Heart left ventricle (tissue), 13 donors: Measurements from ENCODE around the gene NR5A2.

ENCODE experiments used
- CTCF ChIP-seq, 12 donors: fragments of 200-600 bp; sonication (generic) in 4 of 12; IDR thresholded peaks; one replicate each; pipeline versions ENCODE4 v1.5.0 to v1.8.0; 2018 to 2022; ENCODE audit warnings: antibody characterized with exemption in 12 of 12, mild to moderate bottlenecking in 5 of 12
- POLR2A ChIP-seq, 2 donors: fragments of 450-650 bp; IDR thresholded peaks; one replicate each; pipeline ENCODE4 v1.6.1; 2017; ENCODE audit warnings: antibody characterized with exemption in 2 of 2, mild to moderate bottlenecking in 2 of 2, moderate library complexity in 2 of 2
- donor health status: ischemic (EF 13 %, LVEDD 7.1; RV severe dilation, severe dysfunction).
- donor health status: DM: no; HTN: yes; CAD: no.
- donor health status: DM: no; HTN: no; CAD: no.
- donor health status: ischemic (EF 25% LVEDD 6.9; RV normal size, moderate dysfunction).
- donor health status: ischemic (EF 25% LVEDD 5.7; RV mildly dilated, moderate dysfunction).
- donor health status: ischemic (EF 35%, LVEDD 5.7; RV mildly dilated, moderate dysfunction).
- donor health status: nonischemic (EF 11% LVEDD 7.7; RV severe dilation, severe dysfunction).
- donor health status: DM: yes; HTN: yes; CAD: no.
- donor health status: PGD.
- donor health status: ischemic (EF 29% LVEDD 5.4; RV normal size, mild dysfunction).
- donor health status: nonischemic (EF 23%, LVEDD 6.1; RV moderate dilation, normal function).

DNA sequence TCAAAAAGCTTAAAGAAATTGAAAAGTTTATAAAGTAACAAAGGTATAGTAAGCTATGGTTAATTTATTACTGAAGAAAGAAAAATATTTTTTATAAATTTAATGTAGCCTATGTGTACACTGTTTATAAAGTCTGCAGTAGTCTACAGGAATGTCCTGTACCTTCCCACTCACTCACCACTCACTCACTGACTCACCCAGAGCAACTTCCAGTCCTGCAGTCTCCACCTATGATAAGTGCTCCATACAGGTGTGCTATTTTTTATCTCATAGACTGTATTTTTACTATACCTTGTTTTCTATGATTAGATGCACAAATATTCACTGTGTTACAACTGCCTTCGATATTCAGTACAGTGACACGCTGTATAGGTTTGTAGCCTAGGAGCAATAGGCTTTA lies 106.6 kb downstream of the NR5A2 start:
- TF ChIP-seq CTCF (IDR thresholded peaks at IDR 0.05): no peak
- no peak for TF ChIP-seq POLR2A (IDR thresholded peaks at IDR 0.05)
